GM23248 (cell line): ENCODE data around the gene NAALADL2. TPM values are rescaled to one million over a fixed set of nuclear protein-coding genes. Genes with fewer than 3 reads are reported as not detected.
A peak's percentile ranks its signal among the peaks of the same experiment; 100 is the strongest.
"Not testable (repeated sequence)": the region's sequence is repeated elsewhere in the genome, so short reads cannot be mapped to it uniquely, and the experiment has no call there.

Experiments
- DNase-seq: peaks from one replicate; pipeline ENCODE4 v3.0.0-alpha.2; 2015
- H2AFZ ChIP-seq: fragments of 200-600 bp; sonication (generic); 2 replicates; pipeline ENCODE4 v1.6.1; 2016; ENCODE audit warnings: antibody characterized with exemption
- H3F3A ChIP-seq: fragments of 200-600 bp; sonication (generic); 2 replicates; pipeline ENCODE4 v1.6.1; 2016; ENCODE audit warnings: mild to moderate bottlenecking, antibody characterized with exemption, mixed run types; ENCODE audit not compliant: insufficient read depth
- H3K27ac ChIP-seq: fragments of 200-600 bp; sonication (generic); 2 replicates; pipeline ENCODE4 v1.5.1; 2016; ENCODE audit warnings: mild to moderate bottlenecking
- H3K27me3 ChIP-seq: fragments of 200-600 bp; sonication (generic); replicated peaks from 2 replicates; pipeline ENCODE4 v1.6.1; 2016; ENCODE audit warnings: mild to moderate bottlenecking; ENCODE audit not compliant: insufficient read depth
- H3K36me3 ChIP-seq: fragments of 200-600 bp; sonication (generic); 2 replicates; pipeline ENCODE4 v1.6.1; 2016; ENCODE audit warnings: low read depth, mild to moderate bottlenecking
- H3K4me1 ChIP-seq: fragments of 200-600 bp; sonication (generic); 2 replicates; pipeline ENCODE4 v1.6.1; 2016; ENCODE audit warnings: mild to moderate bottlenecking; ENCODE audit not compliant: insufficient read depth
- H3K4me2 ChIP-seq: fragments of 200-600 bp; sonication (generic); one replicate; pipeline ENCODE4 v1.6.1; 2016; ENCODE audit warnings: mild to moderate bottlenecking; ENCODE audit not compliant: unreplicated experiment
- H3K4me3 ChIP-seq: fragments of 200-600 bp; sonication (generic); 2 replicates; pipeline ENCODE4 v1.5.1; 2016; ENCODE audit warnings: mild to moderate bottlenecking
- H3K79me2 ChIP-seq: fragments of 200-600 bp; sonication (generic); 2 replicates; pipeline ENCODE4 v1.6.1; 2016; ENCODE audit warnings: mild to moderate bottlenecking; ENCODE audit not compliant: insufficient read depth
- H3K9ac ChIP-seq: fragments of 200-600 bp; sonication (generic); 2 replicates; pipeline ENCODE4 v1.6.1; 2016; ENCODE audit warnings: mild to moderate bottlenecking
- H3K9me2 ChIP-seq: fragments of 200-600 bp; sonication (generic); 2 replicates; pipeline ENCODE4 v1.6.1; 2016; ENCODE audit warnings: mixed run types, mild to moderate bottlenecking, moderate library complexity; ENCODE audit not compliant: insufficient read depth
- H3K9me3 ChIP-seq: fragments of 200-600 bp; sonication (generic); one replicate; pipeline ENCODE4 v1.6.1; 2017; ENCODE audit warnings: low read depth
- H4K20me1 ChIP-seq: fragments of 200-600 bp; sonication (generic); 2 replicates; pipeline ENCODE4 v1.6.0; 2016; ENCODE audit not compliant: insufficient read depth
- EZH2 ChIP-seq: fragments of 200-600 bp; sonication (generic); IDR thresholded peaks from 2 replicates; pipeline ENCODE4 v1.6.1; 2018; ENCODE audit warnings: antibody characterized with exemption, mild to moderate bottlenecking; ENCODE audit not compliant: insufficient read depth, poor library complexity, severe bottlenecking
- EZH2phosphoT487 ChIP-seq: fragments of 200-600 bp; sonication (generic); IDR thresholded peaks from 2 replicates; pipeline ENCODE4 v1.6.1; 2018; ENCODE audit warnings: antibody characterized with exemption, moderate library complexity, mild to moderate bottlenecking, low read depth; ENCODE audit not compliant: insufficient read depth
- WGBS, 2 experiments: methylation state at CpG; one replicate each; pipeline ENCODE4 v1.1.6; 2015 to 2017; ENCODE audit warnings: low lambda C conversion rate in 2 of 2, low coverage in 1 of 2; ENCODE audit errors: missing lambda C conversion rate in 2 of 2; 5-methylcytosine and 5-hydroxymethylcytosine counted together
- in situ Hi-C: fragments of 300-500 bp; cut with MboI; formaldehyde crosslinking; loops from 2 replicates; pipeline ENCODE4 v1.15.0; 2020
- polyA plus RNA-seq: library from polyadenylated mRNA; unstranded; fragments of >200 nt; fragmentation: Nextera tagmentation; extraction: Ambion mirVana; gene quantifications from 2 replicates; pipeline ENCODE4 v1.2.1, GENCODE V29; 2016
- total RNA-seq: library from RNA; depleted of rRNA; stranded (reverse); fragments of >200 nt; shearing (Covaris generic); gene quantifications from 2 replicates; pipeline ENCODE4 v1.2.3, GENCODE V29; 2014

Gene NAALADL2
- total and polyA plus RNA-seq, 2 experiments from 2014 or later: 20.5 to 81.0 TPM

DNA sequence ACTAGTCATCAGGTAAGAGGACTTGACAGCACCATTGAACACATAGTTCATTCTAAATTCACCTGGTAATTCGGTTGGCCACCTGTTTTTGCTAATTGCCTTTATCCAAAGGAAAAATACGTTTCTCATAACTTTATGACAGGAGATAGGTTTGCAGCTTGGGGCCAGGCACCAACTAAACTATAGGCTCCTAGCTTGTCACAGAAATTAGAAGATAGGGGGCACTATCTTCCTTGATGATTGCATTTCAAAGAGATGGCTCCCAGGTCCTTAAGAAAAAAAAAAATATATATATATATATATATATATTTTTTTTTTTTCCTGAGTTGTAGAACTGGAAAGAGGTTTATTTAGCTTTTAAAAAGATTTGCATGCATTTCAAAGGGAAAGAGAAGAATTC is 563.6 kb downstream of the NAALADL2 start:
- H3K4me1 ChIP-seq: peaks cover 22% of the 10 kb centered on the region
- TF ChIP-seq EZH2 (no peak), EZH2phosphoT487 (no peak)
- no peak overlapping the region for H3K4me3 ChIP-seq
- 86% methylated on average over 2 of the region's 2 CpGs for WGBS, 2 experiments
- no peaks in the 10 kb centered on the region for H3K9me3 ChIP-seq
- in situ Hi-C loops: no loop called here
- peaks cover 10% of the 10 kb centered on the region; the same call in 1 of the 2 replicates for H3F3A ChIP-seq
- no peaks in the 10 kb centered on the region for H3K36me3 ChIP-seq
- H2AFZ ChIP-seq: no peak overlapping the region
- H3K79me2 ChIP-seq: no peaks in the 10 kb centered on the region
- H3K9me2 ChIP-seq: no peaks in the 10 kb centered on the region
- no peaks in the 10 kb centered on the region for H3K27me3 ChIP-seq
- DNase-seq: no peak
- H3K4me2 ChIP-seq: no peak overlapping the region
- no peak overlapping the region for H3K9ac ChIP-seq
- H4K20me1 ChIP-seq: no peaks in the 10 kb centered on the region
- no peak overlapping the region for H3K27ac ChIP-seq

- H3K27me3 ChIP-seq, H4K20me1 ChIP-seq, H3K4me2 ChIP-seq, H3K9me3 ChIP-seq, H3K9me2 ChIP-seq, H3K79me2 ChIP-seq, DNase-seq, H3F3A ChIP-seq, H3K9ac ChIP-seq, H3K4me3 ChIP-seq, H2AFZ ChIP-seq, in situ Hi-C loops, H3K36me3 ChIP-seq, H3K27ac ChIP-seq: not testable (repeated sequence)
- 95 to 96% methylated on average over 2 of the region's 2 CpGs for WGBS, 2 experiments
- H3K4me1 ChIP-seq: peaks cover 32% of the 10 kb centered on the region
Measured at GRCh38 chr3:175423848-175424247, 564.7 kb downstream of the NAALADL2 start.

DNA sequence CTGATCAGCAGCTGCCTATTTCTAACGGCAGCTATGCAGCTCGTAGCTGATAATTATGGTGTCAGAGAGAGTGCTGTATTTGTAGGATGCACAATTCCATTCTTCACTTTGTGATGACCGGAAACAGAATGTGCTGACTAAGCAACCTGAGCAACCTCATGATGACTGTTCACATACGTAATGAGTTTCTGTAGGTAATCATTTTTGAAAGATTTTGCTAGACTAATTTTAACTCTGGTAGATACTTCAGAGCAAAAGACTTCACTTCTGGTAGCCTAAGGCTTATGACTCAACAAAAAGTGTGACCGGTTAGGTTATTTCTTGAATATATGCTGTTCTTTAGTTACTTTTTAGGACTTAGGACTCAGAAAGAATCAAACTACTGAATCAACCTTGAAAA is 567.7 kb downstream of the NAALADL2 start:
- no peak overlapping the region for H3K9ac ChIP-seq

GRCh38 chr3:175428466-175428865 is 569.3 kb downstream of the NAALADL2 start:
- DNase-seq: peak; percentile 16
- Histone ChIP-seq H2AFZ (peak overlapping the region; percentile 36; the same call in 1 of the 2 replicates), H3K27me3 (no peaks in the 10 kb centered on the region), H3K4me3 (no peak overlapping the region), H3K4me2 (no peak overlapping the region), H3K79me2 (no peaks in the 10 kb centered on the region), H3K9me2 (no peaks in the 10 kb centered on the region), H3K9ac (no peak overlapping the region), H3K27ac (no peak overlapping the region), H3K4me1 (peaks cover 46% of the 10 kb centered on the region), H3K9me3 (no peaks in the 10 kb centered on the region), H4K20me1 (no peaks in the 10 kb centered on the region), H3F3A (peaks cover 28% of the 10 kb centered on the region), H3K36me3 (no peaks in the 10 kb centered on the region)
- in situ Hi-C loops: no loop called here
- TF ChIP-seq EZH2phosphoT487: no peak
- no peak for TF ChIP-seq EZH2

More for the DNA sequence above, 567.7 kb downstream of the NAALADL2 start:
- WGBS, 2 experiments: 79 to 83% methylated on average over 5 of the region's 5 CpGs
- H3K79me2 ChIP-seq: no peaks in the 10 kb centered on the region
- peaks cover 12% of the 10 kb centered on the region for H3F3A ChIP-seq
- H2AFZ ChIP-seq: no peak overlapping the region
- no peak overlapping the region for H3K27ac ChIP-seq
- H3K9me2 ChIP-seq: no peaks in the 10 kb centered on the region
- H3K27me3 ChIP-seq: no peaks in the 10 kb centered on the region
- no peak overlapping the region for H3K4me3 ChIP-seq
- no peaks in the 10 kb centered on the region for H3K36me3 ChIP-seq
- H3K4me2 ChIP-seq: peak overlapping the region; percentile 11
- no peaks in the 10 kb centered on the region for H4K20me1 ChIP-seq
- no peak for TF ChIP-seq EZH2phosphoT487
- TF ChIP-seq EZH2: no peak
- peak; percentile 56 for DNase-seq
- H3K4me1 ChIP-seq: peaks cover 34% of the 10 kb centered on the region
- no peaks in the 10 kb centered on the region for H3K9me3 ChIP-seq
- in situ Hi-C loops: no loop called here
